ENCODE measurements around the gene PRTFDC1.
"Not testable (repeated sequence)": the region's sequence is repeated elsewhere in the genome, so short reads cannot be mapped to it uniquely, and the experiment has no call there.

PRTFDC1 gene

DNA sequence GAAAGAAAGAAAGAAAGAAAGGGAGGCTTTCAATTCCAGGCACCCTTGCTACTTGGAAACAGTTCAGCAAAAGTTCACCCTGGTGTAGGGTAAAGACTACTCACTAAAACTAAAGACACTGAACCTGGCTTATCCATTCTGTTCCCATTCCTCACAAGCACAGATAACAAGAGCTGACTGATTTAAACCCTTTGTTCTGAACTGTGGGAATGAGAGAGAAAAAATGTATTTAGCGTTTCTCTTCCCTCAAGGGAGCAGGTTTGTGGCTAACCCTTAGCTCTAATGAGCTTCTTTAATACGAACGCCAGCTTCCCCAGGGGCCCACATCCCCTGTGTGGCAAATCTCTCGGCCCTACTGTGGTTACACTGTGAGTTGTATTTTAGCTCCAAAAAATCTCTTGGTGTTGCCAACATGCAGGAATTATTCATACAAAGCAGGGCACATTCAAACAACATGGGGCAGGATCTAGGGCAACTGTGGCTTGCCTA, 23.3 kb downstream of the PRTFDC1 start:
- DNase-seq, result no peak

- no peak for DNase-seq
Observed at GRCh38 chr10:24928163-24928562, 24.2 kb downstream of the PRTFDC1 start.

DNA sequence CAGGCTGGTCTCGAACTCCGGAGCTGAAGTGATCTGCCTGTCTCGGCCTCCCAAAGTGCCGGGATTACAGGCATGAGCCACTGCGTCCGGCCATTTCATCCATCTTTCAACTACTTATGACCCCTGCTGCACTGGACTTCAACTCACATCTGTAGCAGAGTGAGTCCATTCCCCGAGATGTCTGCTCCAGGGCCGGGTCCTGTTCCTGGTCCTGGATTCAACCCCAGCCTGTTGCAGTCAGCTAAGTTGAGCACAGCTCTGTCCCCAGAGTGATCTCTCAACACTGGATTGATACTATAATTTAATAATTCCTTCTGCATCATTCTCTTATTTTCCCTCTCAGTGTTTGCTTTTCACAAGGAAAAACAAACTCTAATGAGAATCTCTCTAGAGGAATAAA, 25.8 kb downstream of the PRTFDC1 start:
- no peak for DNase-seq

DNA sequence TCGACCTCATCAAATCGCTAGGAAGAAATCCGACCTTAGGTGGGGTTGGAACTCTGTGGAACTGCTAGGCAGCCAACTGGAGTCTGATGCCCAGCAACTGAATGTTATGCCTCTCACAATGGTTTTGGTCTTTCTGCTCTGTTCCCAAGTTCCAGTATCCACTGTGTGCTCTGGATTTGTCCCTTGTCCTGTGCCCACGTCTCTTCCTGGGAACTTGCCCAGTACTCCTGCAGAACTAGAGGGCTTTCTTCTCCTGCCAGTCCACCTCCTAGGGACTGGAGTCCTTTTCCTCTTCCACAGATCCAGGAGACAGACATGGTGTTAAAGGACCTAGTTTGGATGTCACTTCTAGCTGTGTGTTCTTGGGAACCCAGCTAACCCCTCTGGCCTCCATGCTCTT, 26.6 kb downstream of the PRTFDC1 start:
- no peak for DNase-seq

DNA sequence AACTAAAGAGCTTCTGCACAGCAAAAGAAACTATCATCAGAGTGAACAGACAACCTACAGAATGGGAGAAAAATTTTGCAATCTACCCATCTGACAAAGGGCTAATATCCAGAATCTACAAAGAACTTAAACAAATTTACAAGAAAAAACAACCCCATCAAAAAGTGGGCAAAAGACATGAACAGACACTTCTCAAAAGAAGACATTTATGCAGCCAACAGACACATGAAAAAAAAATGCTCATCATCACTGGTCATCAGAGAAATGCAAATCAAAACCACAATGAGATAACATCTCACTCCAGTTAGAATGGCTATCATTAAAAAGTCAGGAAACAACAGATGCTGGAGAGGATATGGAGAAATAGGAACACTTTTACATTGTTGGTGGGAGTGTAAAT, 27.9 kb downstream of the PRTFDC1 start:
- not testable (repeated sequence) for DNase-seq

GRCh38 chr10:24922222-24922868, 30.1 kb downstream of the PRTFDC1 start:
- DNase-seq, result not testable (repeated sequence)

GRCh38 chr10:24920907-24921881, 31.2 kb downstream of the PRTFDC1 start:
- no peak for DNase-seq

- not testable (repeated sequence) for DNase-seq
Observed at GRCh38 chr10:24920192-24920591, 32.2 kb downstream of the PRTFDC1 start.

GRCh38 chr10:24919629-24920028, 32.8 kb downstream of the PRTFDC1 start:
- DNase-seq, result not testable (repeated sequence)

GRCh38 chr10:24917979-24918378, 34.4 kb downstream of the PRTFDC1 start:
- DNase-seq, result no peak

- DNase-seq, result no peak
Observed at GRCh38 chr10:24917493-24917892, 34.9 kb downstream of the PRTFDC1 start.

GRCh38 chr10:24916365-24916764, 36.0 kb downstream of the PRTFDC1 start:
- no peak for DNase-seq

- DNase-seq, result no peak
Observed at GRCh38 chr10:24915304-24915703, 37.1 kb downstream of the PRTFDC1 start.

- DNase-seq, result no peak
Observed at GRCh38 chr10:24914148-24914547, 38.3 kb downstream of the PRTFDC1 start.

DNA sequence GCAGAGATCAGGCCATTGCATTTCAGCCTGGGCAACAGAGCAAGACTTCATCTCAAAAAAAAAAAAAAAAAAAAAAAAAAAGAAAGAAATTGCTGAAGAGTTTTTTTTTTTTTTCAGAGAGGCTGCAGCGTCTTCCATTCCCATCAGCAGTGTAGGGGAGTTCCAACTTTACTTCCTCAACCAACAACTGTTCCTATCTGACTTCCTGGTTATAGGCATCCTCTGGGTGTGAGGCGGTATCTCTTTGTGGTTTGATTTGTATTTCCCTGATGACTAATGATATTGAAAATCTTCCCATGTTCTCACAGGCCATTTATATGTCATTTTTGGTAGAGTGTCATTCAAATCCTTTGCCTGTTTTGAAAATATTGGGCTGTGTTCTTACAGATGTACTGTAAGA, 40.2 kb downstream of the PRTFDC1 start:
- no peak for DNase-seq

GRCh38 chr10:24911029-24911428, 41.4 kb downstream of the PRTFDC1 start:
- no peak for DNase-seq

GRCh38 chr10:24910574-24910973, 41.8 kb downstream of the PRTFDC1 start:
- no peak for DNase-seq

- DNase-seq, result no peak
Observed at GRCh38 chr10:24908793-24909423, 43.5 kb downstream of the PRTFDC1 start.

GRCh38 chr10:24907956-24908355, 44.5 kb downstream of the PRTFDC1 start:
- DNase-seq, result no peak

- no peak for DNase-seq
Observed at GRCh38 chr10:24906372-24906771, 46.0 kb downstream of the PRTFDC1 start.

- DNase-seq, result no peak
Observed at GRCh38 chr10:24904824-24905223, 47.6 kb downstream of the PRTFDC1 start.

- DNase-seq, result no peak
Observed at GRCh38 chr10:24902400-24902728, 50.0 kb downstream of the PRTFDC1 start.

DNA sequence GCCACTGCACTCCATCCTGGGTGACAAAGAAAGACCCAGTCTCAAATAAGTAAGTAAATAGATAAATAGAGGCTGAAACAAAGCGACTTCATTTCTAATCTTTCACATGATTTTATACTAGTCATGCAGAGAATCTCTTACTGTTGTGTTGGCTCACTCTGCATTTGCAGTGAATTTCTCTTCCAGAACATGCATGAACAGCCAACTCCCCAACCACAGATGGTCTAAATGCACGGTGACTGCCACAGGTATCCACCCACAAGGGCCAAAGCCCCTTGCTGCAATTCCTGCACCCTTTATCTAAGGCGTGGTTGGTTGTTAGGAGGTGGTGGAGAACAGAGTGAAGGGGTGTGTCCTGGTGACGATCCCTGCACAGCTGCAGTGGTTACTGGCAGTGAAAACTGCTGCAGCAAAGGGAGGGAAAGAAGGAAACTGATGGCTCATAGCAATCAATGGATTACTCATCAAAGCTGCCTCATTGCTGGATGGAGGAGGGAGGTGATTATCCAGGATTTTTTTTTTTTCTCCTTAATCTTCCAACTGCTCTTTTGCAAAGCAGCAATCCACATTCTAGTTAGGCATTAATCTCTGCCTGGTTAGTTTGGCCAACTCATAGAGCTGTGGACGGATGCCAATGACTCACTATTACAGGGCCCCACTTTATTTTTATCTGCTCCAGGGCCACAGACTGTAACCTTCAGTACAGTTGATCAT, 50.6 kb downstream of the PRTFDC1 start:
- DNase-seq, result no peak

All from activated naive CD4-positive, alpha-beta T cell (primary cell).